Glutamatergic neuron (in vitro differentiated cells): ENCODE data around the gene AGBL4. TPM values are rescaled to one million over a fixed set of nuclear protein-coding genes. Genes with fewer than 3 reads are reported as not detected.

Source experiments
- DNase-seq: peaks from one replicate; pipeline ENCODE4 v3.0.0; 2022
- H3K27ac Mint-ChIP-seq: one replicate; pipeline ENCODE4 v1.8.0; 2020; ENCODE audit warnings: mild to moderate bottlenecking, mixed read lengths, inconsistent platforms; ENCODE audit not compliant: unreplicated experiment
- H3K27me3 Mint-ChIP-seq: one replicate; pipeline ENCODE4 v1.8.0; 2020; ENCODE audit warnings: mild to moderate bottlenecking, moderate library complexity, mixed read lengths, inconsistent platforms; ENCODE audit not compliant: unreplicated experiment
- H3K36me3 Mint-ChIP-seq: one replicate; pipeline ENCODE4 v1.8.0; 2020; ENCODE audit warnings: mild to moderate bottlenecking, mixed read lengths, inconsistent platforms; ENCODE audit not compliant: unreplicated experiment
- H3K4me1 Mint-ChIP-seq: one replicate; pipeline ENCODE4 v1.8.0; 2020; ENCODE audit warnings: mild to moderate bottlenecking, low read depth, mixed read lengths, inconsistent platforms; ENCODE audit not compliant: unreplicated experiment
- H3K4me3 Mint-ChIP-seq: one replicate; pipeline ENCODE4 v1.8.0; 2020; ENCODE audit warnings: mild to moderate bottlenecking, mixed read lengths, inconsistent platforms; ENCODE audit not compliant: unreplicated experiment
- H3K9me3 Mint-ChIP-seq: one replicate; pipeline ENCODE4 v1.8.0; 2020; ENCODE audit warnings: mild to moderate bottlenecking, moderate library complexity, mixed read lengths, inconsistent platforms; ENCODE audit not compliant: unreplicated experiment
- total RNA-seq: library from RNA; stranded (reverse); fragmentation: NEBNext Ultra II Directional; extraction: Animal tissue kit (Norgen Biotek cat#: 25700); gene quantifications from one replicate; pipeline ENCODE4 v1.2.1, GENCODE V29; 2021; ENCODE audit not compliant: unreplicated experiment
- TF ChIP-seq, protein P1 (sequence below): fragments of 200-600 bp; sonication (generic); IDR thresholded peaks from one replicate; pipeline ENCODE4 v1.5.0; 2021; ENCODE audit not compliant: partially characterized antibody, unreplicated experiment

The AGBL4 gene
- total RNA-seq, 1 donor from 2014 or later, result 3.5 TPM

DNA sequence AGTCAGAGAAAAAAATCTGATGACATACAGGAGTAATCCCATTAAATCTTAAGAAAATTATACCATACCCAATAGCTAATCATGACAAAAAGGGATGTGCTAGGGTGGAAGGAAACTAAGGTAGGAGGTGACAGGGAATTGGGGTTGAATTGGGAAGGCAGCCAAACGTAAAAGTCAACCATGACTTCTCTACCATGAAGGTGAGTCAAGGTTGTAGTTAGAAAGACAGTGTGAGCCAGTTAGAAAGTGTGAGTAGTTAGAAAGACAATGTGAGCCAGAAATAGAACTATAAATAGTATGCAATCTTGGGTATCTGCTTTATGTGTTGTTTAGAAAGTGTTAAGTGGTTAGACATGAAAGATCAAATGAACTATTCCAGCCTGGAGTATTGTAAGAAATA is 556.8 kb downstream of the AGBL4 start:
- no peaks in the 10 kb centered on the region for H3K27me3 Mint-ChIP-seq
- no peak overlapping the region for H3K4me3 Mint-ChIP-seq
- no peak for DNase-seq
- H3K27ac Mint-ChIP-seq, result no peak overlapping the region
- no peaks in the 10 kb centered on the region for H3K4me1 Mint-ChIP-seq
- H3K36me3 Mint-ChIP-seq, result no peaks in the 10 kb centered on the region
- TF ChIP-seq, protein P1, sequence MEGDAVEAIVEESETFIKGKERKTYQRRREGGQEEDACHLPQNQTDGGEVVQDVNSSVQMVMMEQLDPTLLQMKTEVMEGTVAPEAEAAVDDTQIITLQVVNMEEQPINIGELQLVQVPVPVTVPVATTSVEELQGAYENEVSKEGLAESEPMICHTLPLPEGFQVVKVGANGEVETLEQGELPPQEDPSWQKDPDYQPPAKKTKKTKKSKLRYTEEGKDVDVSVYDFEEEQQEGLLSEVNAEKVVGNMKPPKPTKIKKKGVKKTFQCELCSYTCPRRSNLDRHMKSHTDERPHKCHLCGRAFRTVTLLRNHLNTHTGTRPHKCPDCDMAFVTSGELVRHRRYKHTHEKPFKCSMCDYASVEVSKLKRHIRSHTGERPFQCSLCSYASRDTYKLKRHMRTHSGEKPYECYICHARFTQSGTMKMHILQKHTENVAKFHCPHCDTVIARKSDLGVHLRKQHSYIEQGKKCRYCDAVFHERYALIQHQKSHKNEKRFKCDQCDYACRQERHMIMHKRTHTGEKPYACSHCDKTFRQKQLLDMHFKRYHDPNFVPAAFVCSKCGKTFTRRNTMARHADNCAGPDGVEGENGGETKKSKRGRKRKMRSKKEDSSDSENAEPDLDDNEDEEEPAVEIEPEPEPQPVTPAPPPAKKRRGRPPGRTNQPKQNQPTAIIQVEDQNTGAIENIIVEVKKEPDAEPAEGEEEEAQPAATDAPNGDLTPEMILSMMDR, result no peak
- no peaks in the 10 kb centered on the region for H3K9me3 Mint-ChIP-seq

DNA sequence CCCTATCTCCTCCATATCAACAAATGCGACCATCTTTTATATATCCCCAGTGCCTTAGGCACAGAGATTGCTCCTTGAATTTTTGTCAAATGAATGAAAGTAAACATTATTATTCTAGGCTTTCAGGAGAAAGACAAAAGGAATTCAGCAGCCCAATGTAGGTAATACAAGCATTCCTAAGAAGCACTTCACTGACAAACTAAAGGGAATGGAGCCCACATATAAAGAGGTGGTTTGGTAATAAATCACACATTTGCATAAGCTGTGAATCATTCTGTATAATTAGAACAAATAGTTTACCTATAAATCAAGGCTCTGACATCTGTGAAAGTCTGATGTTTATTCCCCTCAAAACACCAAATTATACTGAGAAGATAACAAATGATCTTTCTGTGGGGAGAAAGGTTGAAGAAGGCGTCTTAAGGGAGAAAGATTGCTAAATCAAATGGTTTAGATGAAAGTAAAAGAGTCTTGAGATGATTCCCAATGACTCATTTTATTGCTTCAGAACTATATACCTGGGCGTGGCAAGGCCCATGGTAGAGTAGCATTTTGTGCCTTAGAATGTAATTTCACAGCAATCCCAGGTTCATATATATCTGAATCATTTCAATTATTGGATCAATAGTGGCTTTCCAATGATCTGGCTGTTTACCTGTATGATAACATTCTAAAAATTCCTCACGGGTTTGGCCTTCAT is 558.1 kb downstream of the AGBL4 start:
- Mint-ChIP-seq H3K9me3 (no peaks in the 10 kb centered on the region), H3K27me3 (no peaks in the 10 kb centered on the region), H3K4me1 (no peaks in the 10 kb centered on the region), H3K36me3 (no peaks in the 10 kb centered on the region), H3K27ac (no peak overlapping the region), H3K4me3 (no peak overlapping the region)
- TF ChIP-seq, protein P1, result no peak
- DNase-seq, result no peak

DNA sequence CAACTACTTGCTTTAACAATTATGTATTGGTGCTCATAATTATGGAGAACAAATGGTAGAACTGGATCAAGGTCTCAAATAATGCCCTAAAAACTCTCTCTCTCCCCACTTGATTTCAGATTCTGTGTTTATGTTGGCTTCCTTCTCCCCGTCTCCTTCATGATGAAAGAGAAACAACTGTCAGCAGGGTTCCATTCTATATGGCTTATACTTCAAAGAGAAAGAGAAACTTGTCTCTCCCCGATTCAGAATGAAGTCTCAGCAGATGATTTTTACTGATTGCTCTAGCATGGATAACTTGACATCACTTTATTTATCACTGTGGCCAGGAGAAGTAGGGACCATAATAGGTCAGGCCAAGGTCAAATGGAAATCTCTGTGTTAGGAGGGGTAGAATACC is 575.6 kb downstream of the AGBL4 start:
- peaks cover 5% of the 10 kb centered on the region for H3K9me3 Mint-ChIP-seq

DNA sequence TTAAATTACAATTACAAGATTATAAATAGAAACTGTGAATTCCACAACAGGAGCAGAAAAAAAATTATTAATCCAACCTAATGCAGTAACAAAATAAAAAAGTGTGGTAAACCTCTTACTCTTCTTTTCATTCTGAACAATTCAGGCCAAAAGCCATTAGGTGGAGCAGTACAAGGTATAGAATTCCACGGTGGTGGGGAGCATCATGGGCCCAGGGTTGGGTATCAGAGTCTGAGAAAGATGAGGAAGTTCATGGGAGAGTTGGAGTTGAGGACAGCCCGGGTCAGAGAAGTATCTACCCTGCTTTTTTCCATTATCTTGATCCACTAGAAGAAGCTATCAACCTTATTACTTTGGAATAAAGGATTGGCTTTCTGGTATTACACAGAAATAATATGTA is 586.9 kb downstream of the AGBL4 start:
- no peaks in the 10 kb centered on the region for H3K27me3 Mint-ChIP-seq
- H3K36me3 Mint-ChIP-seq, result peaks cover 16% of the 10 kb centered on the region
- no peak overlapping the region for H3K4me3 Mint-ChIP-seq
- H3K4me1 Mint-ChIP-seq, result no peaks in the 10 kb centered on the region
- no peak for DNase-seq
- H3K27ac Mint-ChIP-seq, result no peak overlapping the region
- TF ChIP-seq, protein P1, result no peak
- H3K9me3 Mint-ChIP-seq, result peaks cover 6% of the 10 kb centered on the region

More for the DNA sequence above, 575.6 kb downstream of the AGBL4 start:
- Mint-ChIP-seq H3K27ac (no peak overlapping the region), H3K36me3 (no peaks in the 10 kb centered on the region), H3K4me1 (no peaks in the 10 kb centered on the region), H3K27me3 (no peaks in the 10 kb centered on the region), H3K4me3 (no peak overlapping the region)
- TF ChIP-seq, protein P1, result no peak
- DNase-seq, result no peak

DNA sequence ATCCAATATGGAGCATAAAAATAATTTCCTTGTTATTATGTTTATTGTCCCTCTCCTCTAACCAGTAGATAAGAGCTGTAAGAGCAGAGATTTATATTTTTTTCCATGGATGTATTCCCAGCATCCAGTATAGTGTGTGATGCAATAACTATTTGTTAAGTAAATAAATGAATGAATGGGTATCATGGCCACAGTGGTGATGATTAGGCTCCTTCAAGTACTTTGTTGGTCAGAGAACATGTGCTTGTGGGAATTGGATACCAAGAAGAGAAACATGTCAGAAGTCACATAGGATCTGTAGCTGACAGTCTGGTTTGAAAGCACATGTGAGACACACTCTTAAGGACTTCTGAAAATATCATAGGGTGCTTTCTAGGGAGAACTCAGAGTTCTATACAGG is 588.5 kb downstream of the AGBL4 start:
- no peaks in the 10 kb centered on the region for H3K4me1 Mint-ChIP-seq
- H3K4me3 Mint-ChIP-seq, result no peak overlapping the region
- H3K9me3 Mint-ChIP-seq, result peaks cover 2% of the 10 kb centered on the region
- no peaks in the 10 kb centered on the region for H3K27me3 Mint-ChIP-seq
- TF ChIP-seq, protein P1, result no peak
- H3K36me3 Mint-ChIP-seq, result peaks cover 10% of the 10 kb centered on the region
- DNase-seq, result no peak
- H3K27ac Mint-ChIP-seq, result no peak overlapping the region
